HCT116 (cell line): ENCODE data around the gene KIAA1549. TPM values are rescaled to one million over a fixed set of nuclear protein-coding genes. Genes with fewer than 3 reads are reported as not detected.

Experiments
- ATAC-seq: fragments of 200-7000 bp; cut with Tn5 transposase; 2 replicates; pipeline ENCODE4 v1.9.1; 2020; ENCODE audit warnings: mild to moderate bottlenecking, moderate library complexity
- BruUV-seq: library from RNA; stranded (reverse); fragments of 400-500 nt; replicated peaks from 2 replicates; lab custom pipeline; 2021; lab: Mats Ljungman, UMichigan
- CTCF ChIA-PET: fragments of 300-600 bp; sonication (Branson Sonifier 250); formaldehyde crosslinking; loops from one replicate; lab custom pipeline; 2021; ENCODE audit warnings: antibody characterized with exemption; lab: Charles Lee
- POLR2A ChIA-PET: fragments of 300-600, 350-600 bp; sonication (Branson Sonifier 250); formaldehyde crosslinking; loops from one replicate; lab custom pipeline; 2021; ENCODE audit warnings: antibody characterized with exemption; lab: Charles Lee
- RAD21 ChIA-PET, 2 experiments: fragments of 300-600 bp; sonication (Branson Sonifier 250); formaldehyde crosslinking; loops; one replicate each; lab custom pipeline; 2023; ENCODE audit warnings: low total read pairs in 2 of 2; ENCODE audit not compliant: uncharacterized antibody in 2 of 2, unreplicated experiment in 2 of 2, low non-redundant PET in 1 of 2; lab: Charles Lee
- DNase-seq: peaks from one replicate; pipeline ENCODE4 v3.0.0-alpha.2; 2010; ENCODE audit warnings: low read depth, low spot score
- H2AFZ ChIP-seq: fragments of 200-600 bp; shearing (Covaris generic), sonication (generic); 2 replicates; pipeline ENCODE4 v1.6.1; 2017; ENCODE audit warnings: low read depth, mixed run types, mixed read lengths, antibody characterized with exemption, low read length; ENCODE audit not compliant: poor library complexity, severe bottlenecking
- H3K27ac ChIP-seq: 2 replicates; pipeline ENCODE4 v1.5.1; 2012; ENCODE audit warnings: low read depth, low read length
- H3K27me3 ChIP-seq: fragments of 200-600 bp; sonication (generic); 2 replicates; pipeline ENCODE4 v1.6.1; 2016; ENCODE audit warnings: mixed run types, low read length, mixed read lengths; ENCODE audit not compliant: insufficient read depth
- H3K36me3 ChIP-seq, 2 experiments: fragments of 200-500 bp in 1 of 2; fragments of 200-600 bp in 1 of 2; sonication (Bioruptor generic) in 1 of 2; sonication (generic) in 1 of 2; 2 replicates each; pipeline versions ENCODE4 v1.5.1 to v1.6.1; 2014 to 2016; ENCODE audit warnings: low read length in 2 of 2, inconsistent platforms in 1 of 2, mixed read lengths in 1 of 2, mixed run types in 1 of 2; ENCODE audit not compliant: insufficient read depth in 2 of 2, control insufficient read depth in 1 of 2
- H3K4me1 ChIP-seq, 2 experiments: fragments of 200-600 bp in 1 of 2; sonication (generic) in 1 of 2; 2 replicates each; pipeline versions ENCODE4 v1.5.1 to v1.6.1; 2012 to 2017; ENCODE audit warnings: low read length in 2 of 2, inconsistent platforms in 1 of 2, mild to moderate bottlenecking in 1 of 2, mixed read lengths in 1 of 2, mixed run types in 1 of 2, moderate library complexity in 1 of 2; ENCODE audit not compliant: insufficient read depth in 2 of 2, control insufficient read depth in 1 of 2
- H3K4me2 ChIP-seq: fragments of 200-600 bp; sonication (generic); 2 replicates; pipeline ENCODE4 v1.6.1; 2017; ENCODE audit warnings: mixed run types, low read length, mixed read lengths
- H3K4me3 ChIP-seq, 2 experiments: fragments of 200-600 bp in 1 of 2; sonication (generic) in 1 of 2; replicated peaks in 1 of 2; 2 replicates each; pipeline ENCODE4 v1.5.1; 2011 to 2016; ENCODE audit warnings: low read length in 2 of 2, control low read depth in 1 of 2, low read depth in 1 of 2, mild to moderate bottlenecking in 1 of 2, mixed read lengths in 1 of 2, mixed run types in 1 of 2
- H3K79me2 ChIP-seq: fragments of 200-600 bp; sonication (generic); 2 replicates; pipeline ENCODE4 v1.6.1; 2017; ENCODE audit warnings: mild to moderate bottlenecking, mixed run types, low read length, moderate library complexity, mixed read lengths; ENCODE audit not compliant: insufficient read depth
- H3K9ac ChIP-seq: fragments of 200-600 bp; sonication (generic); 2 replicates; pipeline ENCODE4 v1.6.1; 2016; ENCODE audit warnings: low read length, mixed read lengths
- H3K9me2 ChIP-seq: fragments of 200-600 bp; sonication (generic), shearing (Covaris generic); 2 replicates; pipeline ENCODE4 v1.6.1; 2017; ENCODE audit warnings: mixed run types, mild to moderate bottlenecking, moderate library complexity; ENCODE audit not compliant: insufficient read depth
- H3K9me3 ChIP-seq, 2 experiments: fragments of 200-500 bp in 1 of 2; fragments of 200-600 bp in 1 of 2; sonication (Bioruptor generic) in 1 of 2; sonication (generic) in 1 of 2; 2 replicates each; pipeline ENCODE4 v1.6.1; 2014 to 2017; ENCODE audit warnings: low read length in 2 of 2, mixed read lengths in 2 of 2, inconsistent platforms in 1 of 2, low read depth in 1 of 2, mild to moderate bottlenecking in 1 of 2, mixed run types in 1 of 2, moderate library complexity in 1 of 2; ENCODE audit not compliant: control insufficient read depth in 1 of 2, insufficient read depth in 1 of 2
- H4K20me1 ChIP-seq: fragments of 200-600 bp; sonication (generic), shearing (Covaris generic); 2 replicates; pipeline ENCODE4 v1.6.1; 2017; ENCODE audit warnings: mixed run types, mild to moderate bottlenecking, moderate library complexity; ENCODE audit not compliant: insufficient read depth
- ATF3 ChIP-seq: IDR thresholded peaks from 2 replicates; pipeline ENCODE4 v1.6.1; 2012
- CBX3 ChIP-seq: IDR thresholded peaks from 2 replicates; pipeline ENCODE4 v1.6.1; 2012; ENCODE audit warnings: low read depth
- CTCF ChIP-seq, 3 experiments: fragments of 200-600 bp in 1 of 3; sonication (generic) in 1 of 3; IDR thresholded peaks in 2 of 3; conservative IDR thresholded peaks in 1 of 3; 2 replicates each; pipeline ENCODE4 v1.5.1; 2012 to 2017; ENCODE audit warnings: low read depth in 2 of 3, low read length in 2 of 3, antibody characterized with exemption in 1 of 3, borderline replicate concordance in 1 of 3, control low read depth in 1 of 3, mild to moderate bottlenecking in 1 of 3, mixed read lengths in 1 of 3, mixed run types in 1 of 3, moderate library complexity in 1 of 3; ENCODE audit not compliant: insufficient read depth in 1 of 3
- EGR1 ChIP-seq: IDR thresholded peaks from 2 replicates; pipeline ENCODE4 v1.6.1; 2012; ENCODE audit warnings: low read depth
- EZH2 ChIP-seq: fragments of 200-600 bp; sonication (generic); IDR thresholded peaks from 2 replicates; pipeline ENCODE4 v1.6.1; 2017; ENCODE audit warnings: antibody characterized with exemption, mixed run types
- EZH2phosphoT487 ChIP-seq: fragments of 200-600 bp; IDR thresholded peaks from 2 replicates; pipeline ENCODE4 v1.6.1; 2018; ENCODE audit warnings: antibody characterized with exemption, borderline replicate concordance
- JUND ChIP-seq: IDR thresholded peaks from 2 replicates; pipeline ENCODE4 v1.6.1; 2012
- MAX ChIP-seq: IDR thresholded peaks from 2 replicates; pipeline ENCODE4 v1.6.1; 2012
- POLR2A ChIP-seq: IDR thresholded peaks from 2 replicates; pipeline ENCODE4 v1.7.0; 2011; ENCODE audit warnings: borderline replicate concordance; ENCODE audit not compliant: insufficient read depth, insufficient read length; ENCODE audit errors: extremely low read depth
- POLR2AphosphoS5 ChIP-seq: IDR thresholded peaks from 2 replicates; pipeline ENCODE4 v1.6.1; 2011; ENCODE audit warnings: mild to moderate bottlenecking, low read depth, low read length, moderate library complexity
- RAD21 ChIP-seq: IDR thresholded peaks from 2 replicates; pipeline ENCODE4 v1.6.1; 2012; ENCODE audit warnings: low read depth, mild to moderate bottlenecking
- REST ChIP-seq: IDR thresholded peaks from 2 replicates; pipeline ENCODE4 v1.6.1; 2012; ENCODE audit warnings: low read depth
- SIN3A ChIP-seq: IDR thresholded peaks from 2 replicates; pipeline ENCODE4 v1.6.1; 2012; ENCODE audit warnings: low read depth
- SP1 ChIP-seq: IDR thresholded peaks from 2 replicates; pipeline ENCODE4 v1.6.1; 2012; ENCODE audit warnings: low read depth
- SRF ChIP-seq: IDR thresholded peaks from 2 replicates; pipeline ENCODE4 v1.6.1; 2012; ENCODE audit warnings: low read depth
- YY1 ChIP-seq: IDR thresholded peaks from 2 replicates; pipeline ENCODE4 v1.6.1; 2011; ENCODE audit warnings: low read length, low read depth, moderate library complexity, mild to moderate bottlenecking; ENCODE audit not compliant: insufficient replicate concordance; ENCODE audit errors: extremely low read depth
- ZBTB33 ChIP-seq: IDR thresholded peaks from 2 replicates; pipeline ENCODE4 v1.6.1; 2011; ENCODE audit warnings: mild to moderate bottlenecking, low read length, moderate library complexity; ENCODE audit not compliant: insufficient replicate concordance; ENCODE audit errors: extremely low read depth
- ZFX ChIP-seq: fragments of 450-650 bp; IDR thresholded peaks from 2 replicates; pipeline ENCODE4 v1.6.1; 2017
- ZNF274 ChIP-seq: fragments of 200-500 bp; sonication (Bioruptor generic); IDR thresholded peaks from 2 replicates; pipeline ENCODE4 v1.6.1; 2014; ENCODE audit warnings: mild to moderate bottlenecking, low read depth, low read length, inconsistent platforms
- intact Hi-C: fragments of 100-400 bp; cut with micrococcal nuclease; formaldehyde crosslinking; loops from 2 replicates; pipeline ENCODE4 v1.10.0; 2022
- total RNA-seq: library from RNA; stranded (reverse); gene quantifications from one replicate; pipeline ENCODE4 v1.2.1, GENCODE V29; 2021; ENCODE audit not compliant: unreplicated experiment

KIAA1549 gene
- total RNA-seq, 1 experiment from 2014 or later: 3.9 TPM

- no TSS peak for BruUV-seq
- Histone ChIP-seq H3K4me2 (no peak overlapping the region), H3K9me2 (no peaks in the 10 kb centered on the region), H3K9me3 (no peaks in the 10 kb centered on the region), H3K27ac (no peak overlapping the region), H3K4me3 (no peak overlapping the region), H4K20me1 (no peaks in the 10 kb centered on the region), H3K4me1 (peaks cover 12 to 22% of the 10 kb centered on the region in 2 experiments), H3K27me3 (no peaks in the 10 kb centered on the region), H2AFZ (no peak overlapping the region), H3K79me2 (no peaks in the 10 kb centered on the region), H3K36me3 (no peaks in the 10 kb centered on the region), H3K9ac (no peak overlapping the region)
- RAD21 ChIA-PET: no interaction called here
- intact Hi-C loops: no loop called here
- POLR2A ChIA-PET: no interaction called here
- TF ChIP-seq YY1: no peak
- no peak for TF ChIP-seq EGR1
- no peak for TF ChIP-seq POLR2A
- no peak for TF ChIP-seq RAD21
- no peak for TF ChIP-seq SIN3A
- TF ChIP-seq EZH2phosphoT487: no peak
- TF ChIP-seq ZNF274: no peak
- no peak for TF ChIP-seq SP1
- no peak for TF ChIP-seq MAX
- no peak for TF ChIP-seq ZFX
- TF ChIP-seq CTCF (IDR thresholded peaks at IDR 0.05 in 2 of 3, conservative IDR thresholded peaks at IDR 0.05 in 1 of 3; ENCODE audit: borderline replicate concordance in 1 of 3, insufficient read depth in 1 of 3, low read depth in 2 of 3, low read length in 2 of 3): no peak
- no peak for TF ChIP-seq JUND
- TF ChIP-seq SRF: no peak
- TF ChIP-seq ZBTB33: no peak
- TF ChIP-seq POLR2AphosphoS5: no peak
- TF ChIP-seq EZH2: no peak
- no peak for TF ChIP-seq CBX3
- no peak for TF ChIP-seq REST
- TF ChIP-seq ATF3: no peak
- no peak for ATAC-seq
- CTCF ChIA-PET: no interaction called here
- no peak for DNase-seq
Measured at GRCh38 chr7:138937484-138937883, 43.7 kb downstream of the KIAA1549 start.
